GM12864 (cell line): ENCODE results near the gene ANKH.
"Not testable (repeated sequence)": the region's sequence is repeated elsewhere in the genome, so short reads cannot be mapped to it uniquely, and the experiment has no call there.

Source experiments
- DNase-seq: peaks from one replicate; pipeline ENCODE4 v3.0.0-alpha.2; 2011; ENCODE audit warnings: low read depth
- H3K4me3 ChIP-seq: 2 replicates; pipeline ENCODE4 v1.5.1; 2011; ENCODE audit warnings: mild to moderate bottlenecking, low read depth, low read length, control low read depth
- TF ChIP-seq, protein P1 (sequence below): IDR thresholded peaks from 2 replicates; pipeline ENCODE4 v1.5.1; 2011; ENCODE audit warnings: low read depth, mild to moderate bottlenecking, moderate library complexity, low read length, control low read depth, inconsistent platforms; ENCODE audit errors: missing control alignments

The ANKH gene

DNA sequence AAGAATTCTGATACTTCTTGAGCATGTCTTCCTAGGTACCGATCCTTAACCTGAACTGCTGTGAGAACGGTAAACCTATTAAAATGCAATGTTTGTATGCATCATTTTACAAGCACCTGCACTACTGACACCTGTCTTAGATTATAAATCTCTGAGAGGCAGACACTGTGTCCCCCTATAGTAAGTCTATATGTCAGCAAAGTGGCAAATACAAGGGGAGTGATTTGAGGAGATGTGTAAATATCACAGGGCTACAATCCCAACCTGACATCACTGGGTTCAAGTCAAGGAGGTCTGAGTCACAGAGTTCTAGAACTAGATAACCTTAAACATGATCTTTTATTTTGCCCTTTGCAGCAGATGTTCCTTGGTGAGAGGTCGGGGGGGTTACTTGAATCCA, 64.1 kb downstream of the ANKH start:
- no peak overlapping the region for H3K4me3 ChIP-seq
- DNase-seq, result no peak
- TF ChIP-seq, protein P1, sequence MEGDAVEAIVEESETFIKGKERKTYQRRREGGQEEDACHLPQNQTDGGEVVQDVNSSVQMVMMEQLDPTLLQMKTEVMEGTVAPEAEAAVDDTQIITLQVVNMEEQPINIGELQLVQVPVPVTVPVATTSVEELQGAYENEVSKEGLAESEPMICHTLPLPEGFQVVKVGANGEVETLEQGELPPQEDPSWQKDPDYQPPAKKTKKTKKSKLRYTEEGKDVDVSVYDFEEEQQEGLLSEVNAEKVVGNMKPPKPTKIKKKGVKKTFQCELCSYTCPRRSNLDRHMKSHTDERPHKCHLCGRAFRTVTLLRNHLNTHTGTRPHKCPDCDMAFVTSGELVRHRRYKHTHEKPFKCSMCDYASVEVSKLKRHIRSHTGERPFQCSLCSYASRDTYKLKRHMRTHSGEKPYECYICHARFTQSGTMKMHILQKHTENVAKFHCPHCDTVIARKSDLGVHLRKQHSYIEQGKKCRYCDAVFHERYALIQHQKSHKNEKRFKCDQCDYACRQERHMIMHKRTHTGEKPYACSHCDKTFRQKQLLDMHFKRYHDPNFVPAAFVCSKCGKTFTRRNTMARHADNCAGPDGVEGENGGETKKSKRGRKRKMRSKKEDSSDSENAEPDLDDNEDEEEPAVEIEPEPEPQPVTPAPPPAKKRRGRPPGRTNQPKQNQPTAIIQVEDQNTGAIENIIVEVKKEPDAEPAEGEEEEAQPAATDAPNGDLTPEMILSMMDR, result no peak

GRCh38 chr5:14806456-14806855, 65.1 kb downstream of the ANKH start:
- no peak for DNase-seq
- H3K4me3 ChIP-seq, result no peak overlapping the region
- TF ChIP-seq, protein P1, result no peak

DNA sequence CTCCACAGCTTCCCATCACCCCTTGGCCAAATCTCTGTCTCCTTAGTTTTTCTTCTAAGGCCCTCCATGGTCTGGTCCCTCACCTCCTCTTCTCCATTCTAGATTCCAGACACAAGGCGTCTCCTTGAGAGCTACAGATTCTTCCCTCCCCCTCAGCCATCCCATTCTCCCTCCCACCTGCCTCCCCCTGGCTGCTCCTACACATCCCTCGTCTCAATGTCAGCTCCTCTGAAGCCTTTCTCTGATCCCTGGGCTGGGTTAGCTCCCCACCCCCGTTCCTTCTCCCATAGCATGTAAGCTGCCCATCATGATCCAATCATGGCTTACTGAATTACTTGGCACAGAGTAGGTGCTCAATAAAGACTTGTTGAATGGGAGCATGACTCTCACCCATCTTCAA, 69.0 kb downstream of the ANKH start:
- DNase-seq, result no peak
- TF ChIP-seq, protein P1, result no peak
- no peak overlapping the region for H3K4me3 ChIP-seq

GRCh38 chr5:14801792-14802191, 69.8 kb downstream of the ANKH start:
- DNase-seq, result no peak
- H3K4me3 ChIP-seq, result no peak overlapping the region
- TF ChIP-seq, protein P1, result no peak

DNA sequence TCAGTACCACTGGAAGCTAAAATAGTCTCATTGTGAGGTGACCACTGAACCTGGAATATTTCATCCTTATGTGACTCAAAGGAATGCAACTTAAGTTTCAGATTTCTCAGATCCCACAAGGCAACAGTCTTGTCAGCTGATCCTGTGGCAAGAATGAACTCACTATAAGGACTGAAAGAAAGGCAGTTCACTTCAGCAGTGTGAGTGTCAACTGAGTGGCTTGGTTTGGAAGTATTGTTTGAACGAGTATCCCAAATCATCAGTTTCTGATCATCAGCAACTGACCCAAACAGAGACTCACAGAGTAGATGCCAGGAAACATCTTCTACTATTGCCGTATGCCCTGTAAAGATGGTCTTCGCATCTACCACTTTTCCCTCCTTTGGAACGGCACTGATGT, 74.2 kb downstream of the ANKH start:
- not testable (repeated sequence) for DNase-seq

GRCh38 chr5:14794583-14795230, 76.9 kb downstream of the ANKH start:
- TF ChIP-seq, protein P1, result no peak

More for the DNA sequence above, 74.2 kb downstream of the ANKH start:
- H3K4me3 ChIP-seq, result not testable (repeated sequence)

GRCh38 chr5:14793851-14794250, 77.7 kb downstream of the ANKH start:
- TF ChIP-seq, protein P1, result no peak
- H3K4me3 ChIP-seq, result no peak overlapping the region
- no peak for DNase-seq

More at GRCh38 chr5:14794583-14795230, 76.9 kb downstream of the ANKH start:
- H3K4me3 ChIP-seq, result no peak overlapping the region
- no peak for DNase-seq

DNA sequence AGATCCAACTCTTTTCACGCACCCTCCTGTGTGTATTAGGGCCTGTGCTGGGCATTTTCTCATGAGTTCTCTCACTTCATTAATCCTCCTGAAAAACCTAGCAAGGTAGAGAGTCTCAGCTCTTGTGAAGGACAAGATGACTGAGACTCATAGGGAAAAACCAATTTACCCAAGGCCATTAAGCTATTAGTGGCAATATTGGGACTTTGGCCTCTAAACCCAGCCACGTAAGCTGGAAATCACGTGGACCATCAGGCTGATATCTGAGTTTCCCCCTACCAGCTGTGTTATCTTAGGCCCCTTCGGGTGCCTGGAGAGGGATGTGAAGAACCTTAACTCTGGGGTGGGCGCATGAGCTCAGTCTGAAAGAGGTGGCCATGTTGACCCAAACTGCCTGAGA, 80.7 kb downstream of the ANKH start:
- DNase-seq, result no peak
- H3K4me3 ChIP-seq, result no peak overlapping the region
- TF ChIP-seq, protein P1, result no peak
